Body of pancreas (tissue), 4 donors: Measurements from ENCODE around the gene NDUFA13.

Source experiments
- CTCF ChIP-seq, 7 experiments: fragments of 450-650 bp in 4 of 7; fragments of 200-600 bp in 3 of 7; sonication (generic) in 3 of 7; IDR thresholded peaks; one replicate each; pipeline ENCODE4 v1.5.1; 2016 to 2019; ENCODE audit warnings: antibody characterized with exemption in 7 of 7
- POLR2A ChIP-seq, 3 donors: fragments of 450-650 bp; IDR thresholded peaks; one replicate each; pipeline ENCODE4 v1.6.1; 2016; ENCODE audit warnings: antibody characterized with exemption in 3 of 3, mild to moderate bottlenecking in 2 of 3

DNA sequence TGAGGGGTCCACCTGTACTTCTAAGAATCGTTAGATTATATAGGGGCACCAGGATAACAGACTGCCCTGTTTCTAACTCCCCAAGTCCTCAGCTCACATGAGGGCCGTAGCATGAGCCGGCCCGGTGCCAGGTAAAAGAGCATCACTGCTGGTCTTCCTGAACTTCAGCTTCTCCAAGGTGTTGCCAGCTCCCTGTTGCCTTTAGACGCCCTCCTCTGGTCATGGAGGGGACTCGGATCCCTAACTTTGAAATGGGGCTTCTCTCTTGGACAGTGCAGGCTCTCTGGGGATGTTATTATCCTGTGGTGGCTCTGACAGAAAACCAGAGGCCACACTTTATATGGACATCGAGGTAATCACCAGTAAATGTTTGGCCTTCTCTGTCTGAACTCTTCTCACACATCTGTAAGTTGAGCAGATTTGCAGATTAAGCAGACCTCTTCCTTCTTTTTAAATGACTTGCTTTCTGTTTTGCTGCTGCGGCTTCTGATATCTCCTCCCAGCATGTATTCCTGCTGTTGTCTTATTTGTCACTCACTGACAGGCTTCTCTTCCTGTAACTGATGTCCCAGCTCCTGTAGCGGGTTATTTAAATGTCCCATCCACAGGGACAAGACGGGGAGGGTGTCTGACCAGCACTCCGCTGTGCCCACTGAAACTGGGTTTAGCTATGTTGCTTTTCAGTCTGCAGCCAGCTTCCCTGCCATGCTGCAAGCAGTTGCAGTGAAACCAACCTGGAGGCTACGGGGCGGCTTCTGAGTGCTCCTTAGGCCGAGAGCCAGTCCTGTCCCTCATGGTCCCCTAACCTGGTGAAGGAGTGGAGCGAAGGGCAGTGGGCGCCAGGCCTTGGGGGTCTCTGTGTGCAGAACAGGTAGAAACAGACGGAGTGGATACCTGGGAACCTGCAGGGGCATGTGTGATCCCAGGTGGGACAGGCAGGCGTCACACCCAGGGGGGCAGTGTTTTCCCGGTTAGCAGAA lies 39.9 kb upstream of the NDUFA13 start:
- no peak for TF ChIP-seq POLR2A (IDR thresholded peaks at IDR 0.05)
- peak in 5 of 7 experiments; percentile 15 to 29 (median 20) for TF ChIP-seq CTCF (IDR thresholded peaks at IDR 0.05)
